GM12878 (cell line): ENCODE measurements around the gene PRSS33. TPM values are rescaled to one million over a fixed set of nuclear protein-coding genes. Genes with fewer than 3 reads are reported as not detected.

Experiments used
- BCL11A ChIP-seq: IDR thresholded peaks from 2 replicates; pipeline ENCODE4 v1.6.1; 2011; ENCODE audit warnings: low read depth, low read length
- EGR1 ChIP-seq, 2 experiments: IDR thresholded peaks; 1 replicate in 1 of 2; 2 replicates in 1 of 2; pipeline ENCODE4 v1.6.1; 2011 to 2012; ENCODE audit warnings: low read depth in 2 of 2, low read length in 2 of 2, borderline replicate concordance in 1 of 2, mild to moderate bottlenecking in 1 of 2, moderate library complexity in 1 of 2
- JUNB ChIP-seq: IDR thresholded peaks from 2 replicates; pipeline ENCODE4 v1.6.1; 2016; ENCODE audit warnings: antibody characterized with exemption, mild to moderate bottlenecking
- LARP7 ChIP-seq: fragments of 450-650 bp; IDR thresholded peaks from 2 replicates; pipeline ENCODE4 v1.6.1; 2017; ENCODE audit warnings: mild to moderate bottlenecking
- SMAD5 ChIP-seq: IDR thresholded peaks from 2 replicates; pipeline ENCODE4 v1.6.1; 2016; ENCODE audit warnings: antibody characterized with exemption, low read depth
- STAT3 ChIP-seq: IDR thresholded peaks from 2 replicates; pipeline ENCODE4 v1.6.1; 2011; ENCODE audit warnings: low read depth, low read length, improper control_type of control experiment
- ZNF384 ChIP-seq: IDR thresholded peaks from 2 replicates; pipeline ENCODE4 v1.6.1; 2012; ENCODE audit warnings: low read depth, mild to moderate bottlenecking, low read length, improper control_type of control experiment, borderline replicate concordance
- polyA plus RNA-seq, 11 experiments: library from polyadenylated mRNA; depleted of rRNA in 4 of 11; unstranded in 6 of 11; stranded (reverse) in 5 of 11; fragments of >200 nt; fragmentation: Nextera tagmentation in 4 of 11; fragmentation: Illumina TruSeq in 1 of 11; extraction: Ambion mirVana in 4 of 11; extraction: Trizol in 1 of 11; gene quantifications; 1 replicate in 1 of 11; 2 replicates in 10 of 11; pipeline versions ENCODE4 v1.2.1 to v1.2.3, GENCODE V29; 2011 to 2016; ENCODE audit warnings: inconsistent platforms in 2 of 11, missing spikeins in 2 of 11, low read depth in 1 of 11
- total RNA-seq, 4 experiments: library from RNA; depleted of rRNA in 3 of 4; stranded (reverse); fragments of >200 nt in 3 of 4; fragmentation: Illumina TruSeq in 1 of 4; extraction: Trizol in 1 of 4; gene quantifications; 2 replicates each; pipeline versions ENCODE4 v1.2.1 to v1.2.3, GENCODE V29; 2013 to 2021
- TF ChIP-seq, protein P1 (sequence below): IDR thresholded peaks from 2 replicates; pipeline ENCODE4 v1.6.1; 2012; ENCODE audit warnings: low read depth, low read length, improper control_type of control experiment
- TF ChIP-seq, protein P2 (sequence below): fragments of 450-650 bp; IDR thresholded peaks from 2 replicates; pipeline ENCODE4 v1.6.1; 2018; ENCODE audit warnings: borderline replicate concordance, mild to moderate bottlenecking; ENCODE audit not compliant: partially characterized antibody
- TF ChIP-seq, protein P3 (sequence below): fragments of 450-650 bp; IDR thresholded peaks from 2 replicates; pipeline ENCODE4 v1.6.1; 2017; ENCODE audit warnings: mild to moderate bottlenecking
- TF ChIP-seq, protein P4 (sequence below): fragments of 450-650 bp; IDR thresholded peaks from 2 replicates; pipeline ENCODE4 v1.6.1; 2017; ENCODE audit warnings: low read depth, mild to moderate bottlenecking, moderate library complexity

Gene PRSS33
- total and polyA plus RNA-seq, 10 of the 15 experiments (the other 5 are each of a cell fraction or from before 2014, with no cell fraction given) = not detected

DNA sequence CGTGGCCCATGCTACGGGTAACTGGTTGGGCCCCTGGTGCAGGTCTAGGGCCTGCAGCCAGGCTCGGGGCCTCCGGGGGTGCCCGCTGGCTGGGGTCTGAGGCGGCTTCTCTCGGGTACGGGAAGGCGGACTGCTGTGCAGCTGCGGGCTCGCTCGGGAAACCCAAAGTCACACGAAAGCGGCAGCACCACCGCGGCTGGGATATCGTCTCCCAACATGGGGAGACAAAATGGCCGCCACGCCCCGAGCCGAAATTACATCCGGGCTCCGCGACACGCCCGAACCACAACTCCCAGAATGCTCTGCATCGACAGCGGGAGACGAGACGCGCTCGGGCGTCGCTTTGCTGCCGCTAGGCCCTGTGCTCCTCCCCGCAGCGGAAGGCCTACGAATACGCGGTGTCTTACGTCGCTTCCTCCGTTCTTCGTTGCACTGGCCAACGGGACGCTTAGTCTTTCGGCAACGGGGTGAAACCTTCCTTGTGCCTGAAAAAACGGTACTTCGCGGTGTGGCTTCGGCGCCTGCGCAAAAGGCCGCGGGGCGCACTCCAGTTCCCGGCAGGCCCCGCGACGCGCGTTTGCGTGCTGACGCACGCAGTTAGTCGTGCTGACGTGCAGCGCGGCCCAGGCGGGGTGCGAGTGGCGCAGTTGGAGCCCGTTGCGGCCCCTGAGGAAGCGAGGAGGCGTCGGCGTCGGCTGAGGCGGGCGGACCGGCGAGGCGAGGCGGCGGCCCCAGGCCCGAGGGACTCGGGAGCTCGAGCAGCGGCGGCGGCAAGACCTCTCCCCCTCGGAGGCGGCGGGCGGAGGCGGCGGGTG is 35.1 kb downstream of the PRSS33 start, which contains the start of gene SRRM2 (continued):
- TF ChIP-seq ZNF384 (peak; percentile 45; the same call in 1 of the 2 replicates), SMAD5 (0 out of 2 replicates have a peak, but pooled peaks have one; percentile 25), JUNB (no peak), BCL11A (no peak), LARP7 (peak; percentile 82), STAT3 (no peak), EGR1 (IDR thresholded peaks at IDR 0.05; ENCODE audit: borderline replicate concordance in 1 of 2, low read depth in 2 of 2, low read length in 2 of 2) (peak; percentile 7 to 87; a peak in 1 of 3 replicates)
- TF ChIP-seq, protein P1, sequence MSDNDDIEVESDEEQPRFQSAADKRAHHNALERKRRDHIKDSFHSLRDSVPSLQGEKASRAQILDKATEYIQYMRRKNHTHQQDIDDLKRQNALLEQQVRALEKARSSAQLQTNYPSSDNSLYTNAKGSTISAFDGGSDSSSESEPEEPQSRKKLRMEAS = peak; percentile 65; the same call in 1 of the 2 replicates
- TF ChIP-seq, protein P2, sequence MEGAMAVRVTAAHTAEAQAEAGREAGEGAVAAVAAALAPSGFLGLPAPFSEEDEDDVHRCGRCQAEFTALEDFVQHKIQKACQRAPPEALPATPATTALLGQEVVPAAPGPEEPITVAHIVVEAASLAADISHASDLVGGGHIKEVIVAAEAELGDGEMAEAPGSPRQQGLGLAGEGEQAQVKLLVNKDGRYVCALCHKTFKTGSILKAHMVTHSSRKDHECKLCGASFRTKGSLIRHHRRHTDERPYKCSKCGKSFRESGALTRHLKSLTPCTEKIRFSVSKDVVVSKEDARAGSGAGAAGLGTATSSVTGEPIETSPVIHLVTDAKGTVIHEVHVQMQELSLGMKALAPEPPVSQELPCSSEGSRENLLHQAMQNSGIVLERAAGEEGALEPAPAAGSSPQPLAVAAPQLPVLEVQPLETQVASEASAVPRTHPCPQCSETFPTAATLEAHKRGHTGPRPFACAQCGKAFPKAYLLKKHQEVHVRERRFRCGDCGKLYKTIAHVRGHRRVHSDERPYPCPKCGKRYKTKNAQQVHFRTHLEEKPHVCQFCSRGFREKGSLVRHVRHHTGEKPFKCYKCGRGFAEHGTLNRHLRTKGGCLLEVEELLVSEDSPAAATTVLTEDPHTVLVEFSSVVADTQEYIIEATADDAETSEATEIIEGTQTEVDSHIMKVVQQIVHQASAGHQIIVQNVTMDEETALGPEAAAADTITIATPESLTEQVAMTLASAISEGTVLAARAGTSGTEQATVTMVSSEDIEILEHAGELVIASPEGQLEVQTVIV = peak; percentile 75
- TF ChIP-seq, protein P3, sequence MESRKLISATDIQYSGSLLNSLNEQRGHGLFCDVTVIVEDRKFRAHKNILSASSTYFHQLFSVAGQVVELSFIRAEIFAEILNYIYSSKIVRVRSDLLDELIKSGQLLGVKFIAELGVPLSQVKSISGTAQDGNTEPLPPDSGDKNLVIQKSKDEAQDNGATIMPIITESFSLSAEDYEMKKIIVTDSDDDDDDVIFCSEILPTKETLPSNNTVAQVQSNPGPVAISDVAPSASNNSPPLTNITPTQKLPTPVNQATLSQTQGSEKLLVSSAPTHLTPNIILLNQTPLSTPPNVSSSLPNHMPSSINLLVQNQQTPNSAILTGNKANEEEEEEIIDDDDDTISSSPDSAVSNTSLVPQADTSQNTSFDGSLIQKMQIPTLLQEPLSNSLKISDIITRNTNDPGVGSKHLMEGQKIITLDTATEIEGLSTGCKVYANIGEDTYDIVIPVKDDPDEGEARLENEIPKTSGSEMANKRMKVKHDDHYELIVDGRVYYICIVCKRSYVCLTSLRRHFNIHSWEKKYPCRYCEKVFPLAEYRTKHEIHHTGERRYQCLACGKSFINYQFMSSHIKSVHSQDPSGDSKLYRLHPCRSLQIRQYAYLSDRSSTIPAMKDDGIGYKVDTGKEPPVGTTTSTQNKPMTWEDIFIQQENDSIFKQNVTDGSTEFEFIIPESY = no peak
- TF ChIP-seq, protein P4, sequence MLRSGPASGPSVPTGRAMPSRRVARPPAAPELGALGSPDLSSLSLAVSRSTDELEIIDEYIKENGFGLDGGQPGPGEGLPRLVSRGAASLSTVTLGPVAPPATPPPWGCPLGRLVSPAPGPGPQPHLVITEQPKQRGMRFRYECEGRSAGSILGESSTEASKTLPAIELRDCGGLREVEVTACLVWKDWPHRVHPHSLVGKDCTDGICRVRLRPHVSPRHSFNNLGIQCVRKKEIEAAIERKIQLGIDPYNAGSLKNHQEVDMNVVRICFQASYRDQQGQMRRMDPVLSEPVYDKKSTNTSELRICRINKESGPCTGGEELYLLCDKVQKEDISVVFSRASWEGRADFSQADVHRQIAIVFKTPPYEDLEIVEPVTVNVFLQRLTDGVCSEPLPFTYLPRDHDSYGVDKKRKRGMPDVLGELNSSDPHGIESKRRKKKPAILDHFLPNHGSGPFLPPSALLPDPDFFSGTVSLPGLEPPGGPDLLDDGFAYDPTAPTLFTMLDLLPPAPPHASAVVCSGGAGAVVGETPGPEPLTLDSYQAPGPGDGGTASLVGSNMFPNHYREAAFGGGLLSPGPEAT = peak; percentile 91
